Hepatocyte (in vitro differentiated cells): ENCODE measurements around the gene CAP1. TPM values are rescaled to one million over a fixed set of nuclear protein-coding genes. Genes with fewer than 3 reads are reported as not detected.

Experiments used
- DNase-seq: peaks from one replicate; pipeline ENCODE4 v3.0.0-alpha.2; 2016; ENCODE audit warnings: low spot score
- H2AFZ ChIP-seq: fragments of 200-600 bp; sonication (generic); 2 replicates; pipeline ENCODE4 v1.6.0; 2016; ENCODE audit warnings: antibody characterized with exemption, mild to moderate bottlenecking
- H3K27ac ChIP-seq: fragments of 200-600 bp; sonication (generic); 2 replicates; pipeline ENCODE4 v1.5.1; 2016; ENCODE audit warnings: mild to moderate bottlenecking
- H3K27me3 ChIP-seq: fragments of 200-600 bp; sonication (generic); 2 replicates; pipeline ENCODE4 v1.6.1; 2016
- H3K36me3 ChIP-seq: fragments of 200-600 bp; sonication (generic); replicated peaks from 2 replicates; pipeline ENCODE4 v1.5.1; 2016; ENCODE audit warnings: low read depth; ENCODE audit not compliant: insufficient read depth
- H3K4me1 ChIP-seq: fragments of 200-600 bp; sonication (generic); 2 replicates; pipeline ENCODE4 v1.5.1; 2016; ENCODE audit warnings: mild to moderate bottlenecking, moderate library complexity; ENCODE audit not compliant: insufficient read depth
- H3K4me2 ChIP-seq: fragments of 200-600 bp; sonication (generic); 2 replicates; pipeline ENCODE4 v1.6.0; 2016
- H3K4me3 ChIP-seq: fragments of 200-600 bp; sonication (generic); 2 replicates; pipeline ENCODE4 v1.5.1; 2016; ENCODE audit warnings: mild to moderate bottlenecking
- H3K79me2 ChIP-seq: fragments of 200-600 bp; sonication (generic); 2 replicates; pipeline ENCODE4 v1.6.0; 2017; ENCODE audit warnings: mild to moderate bottlenecking
- H3K9me2 ChIP-seq: fragments of 200-600 bp; sonication (generic); replicated peaks from 2 replicates; pipeline ENCODE4 v1.6.0; 2017; ENCODE audit warnings: mild to moderate bottlenecking; ENCODE audit not compliant: insufficient read depth
- H3K9me3 ChIP-seq: fragments of 200-600 bp; sonication (generic); 2 replicates; pipeline ENCODE4 v1.5.1; 2016; ENCODE audit warnings: low read depth, mild to moderate bottlenecking
- H4K20me1 ChIP-seq: fragments of 200-600 bp; sonication (generic); 2 replicates; pipeline ENCODE4 v1.6.0; 2016; ENCODE audit warnings: mild to moderate bottlenecking; ENCODE audit not compliant: insufficient read depth, poor library complexity, severe bottlenecking
- EZH2 ChIP-seq: fragments of 200-600 bp; sonication (generic); IDR thresholded peaks from 2 replicates; pipeline ENCODE4 v1.6.1; 2016; ENCODE audit warnings: antibody characterized with exemption, mild to moderate bottlenecking, borderline replicate concordance
- EZH2phosphoT487 ChIP-seq: fragments of 200-600 bp; sonication (generic); IDR thresholded peaks from one replicate; pipeline ENCODE4 v1.6.1; 2018; ENCODE audit warnings: antibody characterized with exemption, mild to moderate bottlenecking, low read depth, moderate library complexity; ENCODE audit not compliant: unreplicated experiment, severe bottlenecking
- WGBS: methylation state at CpG from one replicate; pipeline ENCODE4 v1.1.6; 2016; ENCODE audit warnings: low lambda C conversion rate; ENCODE audit errors: missing lambda C conversion rate; 5-methylcytosine and 5-hydroxymethylcytosine counted together
- polyA plus RNA-seq: library from polyadenylated mRNA; unstranded; fragments of >200 nt; fragmentation: Nextera tagmentation; extraction: Ambion mirVana; gene quantifications from 2 replicates; pipeline ENCODE4 v1.2.1, GENCODE V29; 2016
- total RNA-seq: library from RNA; depleted of rRNA; stranded (reverse); fragments of >200 nt; gene quantifications from 2 replicates; pipeline ENCODE4 v1.2.3, GENCODE V29; 2014
- TF ChIP-seq, protein P1 (sequence below): fragments of 200-600 bp; sonication (generic); IDR thresholded peaks from 2 replicates; pipeline ENCODE4 v1.5.1; 2016; ENCODE audit warnings: antibody characterized with exemption, mild to moderate bottlenecking; ENCODE audit not compliant: poor library complexity

CAP1 gene
- total and polyA plus RNA-seq, 2 experiments from 2014 or later, result 186 to 191 TPM

DNA sequence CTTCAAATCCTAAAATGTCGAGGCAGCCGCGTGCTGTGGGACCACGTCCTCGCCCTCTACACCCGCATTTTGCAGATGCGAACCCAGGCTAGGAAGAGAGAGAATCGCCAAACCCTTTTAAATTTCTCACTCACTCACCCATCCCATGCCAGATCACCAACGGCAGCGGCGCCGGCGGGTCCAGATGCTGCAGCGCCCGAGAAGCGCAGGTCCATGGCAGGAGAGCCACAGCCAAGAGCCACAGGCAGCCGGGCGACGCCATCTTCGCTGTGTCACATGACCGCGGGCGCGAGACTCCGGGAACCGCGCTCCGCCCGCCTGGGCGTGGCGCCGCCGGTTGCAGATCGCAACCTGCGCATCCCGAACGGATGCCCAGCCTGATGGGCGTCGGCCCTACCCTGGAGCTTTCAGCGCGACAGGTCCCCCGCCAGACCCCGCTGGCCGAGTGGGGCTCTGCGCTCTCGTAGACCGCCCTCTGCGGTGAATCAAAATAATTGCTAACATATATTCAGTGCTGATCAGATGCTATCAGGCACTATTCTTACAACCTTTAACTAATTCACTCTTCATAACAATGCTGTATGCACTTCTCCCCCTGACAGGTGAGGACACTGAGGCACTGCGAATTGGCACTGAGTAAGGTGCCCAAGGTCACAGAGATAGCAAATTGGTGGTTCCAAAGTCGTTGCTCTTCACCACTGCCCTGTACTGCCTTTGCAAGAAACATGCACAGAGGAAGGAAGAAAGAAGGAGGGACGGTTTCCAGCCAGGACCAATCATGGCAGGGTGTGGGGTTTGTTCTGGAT, 56.7 kb downstream of the CAP1 start, which contains the start of gene PPT1:
Gene PPT1 (minus strand): TSS at position 276 of the 806 bp plus-strand sequence. CDS start 14 bp downstream, at position 262.
- peak within 1 kb of the TSS; percentile 92 for H3K4me2 ChIP-seq
- H3K9me2 ChIP-seq, result no peaks in the 10 kb centered on the region
- H4K20me1 ChIP-seq, result no peaks in the 10 kb centered on the region
- H2AFZ ChIP-seq, result peak within 1 kb of the TSS; percentile 99
- DNase-seq, result peak; percentile 88
- WGBS, result 2% methylated on average over 51 of the region's 51 CpGs
- H3K36me3 ChIP-seq, result no peaks in the 10 kb centered on the region
- TF ChIP-seq EZH2 (no peak), EZH2phosphoT487 (no peak)
- TF ChIP-seq, protein P1, sequence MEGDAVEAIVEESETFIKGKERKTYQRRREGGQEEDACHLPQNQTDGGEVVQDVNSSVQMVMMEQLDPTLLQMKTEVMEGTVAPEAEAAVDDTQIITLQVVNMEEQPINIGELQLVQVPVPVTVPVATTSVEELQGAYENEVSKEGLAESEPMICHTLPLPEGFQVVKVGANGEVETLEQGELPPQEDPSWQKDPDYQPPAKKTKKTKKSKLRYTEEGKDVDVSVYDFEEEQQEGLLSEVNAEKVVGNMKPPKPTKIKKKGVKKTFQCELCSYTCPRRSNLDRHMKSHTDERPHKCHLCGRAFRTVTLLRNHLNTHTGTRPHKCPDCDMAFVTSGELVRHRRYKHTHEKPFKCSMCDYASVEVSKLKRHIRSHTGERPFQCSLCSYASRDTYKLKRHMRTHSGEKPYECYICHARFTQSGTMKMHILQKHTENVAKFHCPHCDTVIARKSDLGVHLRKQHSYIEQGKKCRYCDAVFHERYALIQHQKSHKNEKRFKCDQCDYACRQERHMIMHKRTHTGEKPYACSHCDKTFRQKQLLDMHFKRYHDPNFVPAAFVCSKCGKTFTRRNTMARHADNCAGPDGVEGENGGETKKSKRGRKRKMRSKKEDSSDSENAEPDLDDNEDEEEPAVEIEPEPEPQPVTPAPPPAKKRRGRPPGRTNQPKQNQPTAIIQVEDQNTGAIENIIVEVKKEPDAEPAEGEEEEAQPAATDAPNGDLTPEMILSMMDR, result peak; percentile 30
- no peaks in the 10 kb centered on the region for H3K9me3 ChIP-seq
- H3K4me1 ChIP-seq, result peaks cover 12% of the 10 kb centered on the region
- peak within 1 kb of the TSS; percentile 62 for H3K27ac ChIP-seq
- peaks cover 14% of the 10 kb centered on the region for H3K79me2 ChIP-seq
- peak within 1 kb of the TSS; percentile 84 for H3K4me3 ChIP-seq
- H3K27me3 ChIP-seq, result no peaks in the 10 kb centered on the region

DNA sequence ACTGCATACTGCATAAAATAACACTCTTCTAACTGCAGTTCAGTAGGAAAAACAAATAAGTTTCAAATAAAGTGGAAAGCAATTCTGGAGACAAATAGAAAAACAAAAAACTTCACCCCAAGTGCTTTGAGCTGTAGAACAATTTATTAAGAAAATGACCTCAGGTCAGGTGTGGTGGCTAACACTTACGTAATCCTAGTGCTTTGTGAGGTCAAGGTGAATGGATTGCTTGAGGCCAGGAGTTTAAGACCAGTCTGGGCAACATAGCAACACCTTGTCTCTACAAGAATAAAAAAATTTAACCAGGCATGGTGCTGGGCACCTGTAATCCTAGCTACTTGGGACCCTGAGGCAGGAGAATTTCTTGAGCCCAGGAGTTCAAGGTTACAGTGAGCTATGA, 61.5 kb downstream of the CAP1 start:
- 85% methylated on average over 1 of the region's 1 CpG for WGBS
- H3K4me1 ChIP-seq, result peaks cover 5% of the 10 kb centered on the region

DNA sequence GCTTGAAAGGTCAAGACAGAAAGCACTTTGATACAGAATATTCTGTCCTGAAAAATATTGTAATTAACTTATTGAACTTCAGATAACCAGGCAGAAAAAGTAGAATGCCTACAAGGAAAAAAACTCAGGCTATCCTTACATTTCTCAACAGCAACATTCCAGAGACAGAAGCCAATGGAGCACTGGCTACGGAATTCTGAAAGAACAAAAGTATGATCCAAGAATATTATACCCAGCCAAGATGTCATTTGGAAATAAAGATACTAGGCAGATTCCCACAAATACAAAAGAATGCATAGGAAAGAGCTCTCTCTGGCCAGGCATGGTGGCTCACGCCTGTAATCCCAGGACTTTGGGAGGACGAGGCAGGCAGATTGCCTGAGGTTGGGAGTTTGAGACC, 62.4 kb downstream of the CAP1 start:
- no peaks in the 10 kb centered on the region for H4K20me1 ChIP-seq
- H3K27me3 ChIP-seq, result no peaks in the 10 kb centered on the region
- DNase-seq, result no peak
- 91% methylated on average over 3 of the region's 3 CpGs for WGBS
- H3K4me2 ChIP-seq, result no peak overlapping the region
- no peaks in the 10 kb centered on the region for H3K36me3 ChIP-seq
- no peaks in the 10 kb centered on the region for H3K79me2 ChIP-seq
- no peak overlapping the region for H3K4me3 ChIP-seq
- no peaks in the 10 kb centered on the region for H3K9me3 ChIP-seq
- H3K27ac ChIP-seq, result no peak overlapping the region
- no peaks in the 10 kb centered on the region for H3K4me1 ChIP-seq
- TF ChIP-seq EZH2phosphoT487 (no peak), EZH2 (no peak)
- TF ChIP-seq, protein P1, result no peak
- H3K9me2 ChIP-seq, result no peaks in the 10 kb centered on the region
- H2AFZ ChIP-seq, result no peak overlapping the region

More for the DNA sequence above, 61.5 kb downstream of the CAP1 start:
- H3K79me2 ChIP-seq, result no peaks in the 10 kb centered on the region
- no peak overlapping the region for H2AFZ ChIP-seq
- no peak for DNase-seq
- no peak overlapping the region for H3K4me2 ChIP-seq
- TF ChIP-seq EZH2, result no peak
- H3K9me2 ChIP-seq, result no peaks in the 10 kb centered on the region
- H3K27ac ChIP-seq, result no peak overlapping the region
- H3K27me3 ChIP-seq, result no peaks in the 10 kb centered on the region
- H4K20me1 ChIP-seq, result no peaks in the 10 kb centered on the region
- H3K4me3 ChIP-seq, result no peak overlapping the region
- H3K9me3 ChIP-seq, result no peaks in the 10 kb centered on the region
- H3K36me3 ChIP-seq, result no peaks in the 10 kb centered on the region

DNA sequence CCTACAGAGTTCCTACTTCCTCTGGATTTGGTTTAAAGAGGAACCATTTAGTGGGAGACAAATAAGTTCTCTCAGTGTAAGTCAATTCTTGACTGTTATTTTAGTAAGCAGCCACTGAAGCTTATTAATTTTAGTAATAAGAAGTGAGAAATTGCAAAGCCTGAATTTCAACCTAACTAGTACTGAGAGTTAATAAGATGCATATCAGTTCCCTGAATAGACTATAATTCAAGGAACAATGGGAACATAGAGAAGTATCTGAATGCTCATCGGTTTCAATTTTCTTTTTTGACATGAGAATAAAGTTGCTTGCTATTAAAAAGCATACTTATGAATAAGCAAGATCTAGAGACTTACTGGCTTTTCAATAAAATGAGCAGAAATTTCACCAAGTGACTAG, 64.5 kb downstream of the CAP1 start:
- no peak overlapping the region for H3K4me2 ChIP-seq
- H3K9me2 ChIP-seq, result no peaks in the 10 kb centered on the region
- WGBS, result 89% methylated on average over 1 of the region's 1 CpG
- no peaks in the 10 kb centered on the region for H3K27me3 ChIP-seq
- no peak for DNase-seq
- H3K27ac ChIP-seq, result no peak overlapping the region
- H4K20me1 ChIP-seq, result no peaks in the 10 kb centered on the region
- H2AFZ ChIP-seq, result no peak overlapping the region
- TF ChIP-seq EZH2 (no peak), EZH2phosphoT487 (no peak)
- TF ChIP-seq, protein P1, result no peak
- no peaks in the 10 kb centered on the region for H3K4me1 ChIP-seq
- H3K79me2 ChIP-seq, result no peaks in the 10 kb centered on the region
- no peaks in the 10 kb centered on the region for H3K9me3 ChIP-seq
- no peaks in the 10 kb centered on the region for H3K36me3 ChIP-seq
- H3K4me3 ChIP-seq, result no peak overlapping the region
